Immature natural killer cell (primary cell): ENCODE measurements around the gene RPTN. TPM values are rescaled to one million over a fixed set of nuclear protein-coding genes. Genes with fewer than 3 reads are reported as not detected.
A peak's percentile ranks its signal among the peaks of the same experiment; 100 is the strongest.

Experiments used
- DNase-seq, 3 donors: peaks; one replicate each; pipeline ENCODE4 v3.0.0; 2022; ENCODE audit warnings: mixed read lengths in 1 of 3
- H3K27ac Mint-ChIP-seq, 6 donors: one replicate each; pipeline ENCODE4 v1.8.0; 2020; ENCODE audit warnings: mixed read lengths in 6 of 6, mild to moderate bottlenecking in 5 of 6, inconsistent platforms in 4 of 6, moderate library complexity in 3 of 6
- H3K27me3 Mint-ChIP-seq, 3 donors: one replicate each; pipeline ENCODE4 v1.8.0; 2020 to 2021; ENCODE audit warnings: low read depth in 3 of 3, mild to moderate bottlenecking in 3 of 3, mixed read lengths in 3 of 3, moderate library complexity in 3 of 3, inconsistent platforms in 1 of 3
- H3K36me3 Mint-ChIP-seq, 3 donors: one replicate each; pipeline ENCODE4 v1.8.0; 2020; ENCODE audit warnings: mixed read lengths in 3 of 3, inconsistent platforms in 2 of 3, mild to moderate bottlenecking in 2 of 3
- H3K4me1 Mint-ChIP-seq, 2 donors: one replicate each; pipeline ENCODE4 v1.8.0; 2020; ENCODE audit warnings: inconsistent platforms in 2 of 2, mild to moderate bottlenecking in 2 of 2, mixed read lengths in 2 of 2, moderate library complexity in 1 of 2
- H3K4me3 Mint-ChIP-seq, 5 donors: one replicate each; pipeline ENCODE4 v1.8.0; 2020; ENCODE audit warnings: mild to moderate bottlenecking in 5 of 5, mixed read lengths in 5 of 5, inconsistent platforms in 3 of 5, moderate library complexity in 3 of 5
- H3K9me3 Mint-ChIP-seq, 6 donors: one replicate each; pipeline ENCODE4 v1.8.0; 2020; ENCODE audit warnings: mild to moderate bottlenecking in 6 of 6, mixed read lengths in 6 of 6, inconsistent platforms in 4 of 6, moderate library complexity in 3 of 6
- polyA plus RNA-seq, 3 donors: library from polyadenylated mRNA; unstranded; fragments of 300-500 nt; fragmentation: Illumina TruSeq; gene quantifications; one replicate each; pipeline ENCODE4 v1.2.3, GENCODE V29; 2021

The RPTN gene
- polyA plus RNA-seq, 3 donors from 2014 or later: not detected

DNA sequence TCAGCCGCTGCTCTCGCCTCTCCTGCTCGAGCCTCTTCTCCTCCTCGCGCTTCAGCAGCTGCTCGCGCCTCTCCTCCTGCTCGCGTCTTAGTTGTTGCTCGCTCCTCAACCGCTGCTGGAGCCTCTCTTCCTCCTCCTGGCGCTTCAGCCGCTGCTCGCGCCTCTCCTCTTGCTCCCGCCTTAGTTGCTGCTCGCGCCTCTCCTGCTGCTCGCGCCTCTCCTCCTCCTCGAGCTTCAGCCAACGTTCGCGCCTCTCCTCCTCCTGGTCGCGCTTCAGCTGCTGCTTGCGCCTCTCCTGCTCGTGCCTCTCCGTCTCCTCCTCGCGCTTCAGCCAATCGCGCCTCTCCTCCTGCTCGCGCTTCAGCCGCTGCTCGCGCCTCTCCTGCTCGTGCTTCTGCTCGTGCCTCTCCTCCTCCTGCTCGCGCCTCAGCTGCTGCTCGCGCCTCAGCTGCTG is 47.5 kb downstream of the RPTN start:
- H3K4me1 Mint-ChIP-seq: peaks cover 0 to 2% of the 10 kb centered on the region in 2 donors
- H3K4me3 Mint-ChIP-seq: no peak overlapping the region
- no peak overlapping the region for H3K27ac Mint-ChIP-seq
- H3K9me3 Mint-ChIP-seq: peaks cover 0 to 2% (median 0%) of the 10 kb centered on the region in 6 donors
- peaks cover 0 to 4% (median 0%) of the 10 kb centered on the region in 3 donors for H3K36me3 Mint-ChIP-seq
- no peak for DNase-seq
- peaks cover 11 to 19% (median 17%) of the 10 kb centered on the region in 3 donors for H3K27me3 Mint-ChIP-seq

DNA sequence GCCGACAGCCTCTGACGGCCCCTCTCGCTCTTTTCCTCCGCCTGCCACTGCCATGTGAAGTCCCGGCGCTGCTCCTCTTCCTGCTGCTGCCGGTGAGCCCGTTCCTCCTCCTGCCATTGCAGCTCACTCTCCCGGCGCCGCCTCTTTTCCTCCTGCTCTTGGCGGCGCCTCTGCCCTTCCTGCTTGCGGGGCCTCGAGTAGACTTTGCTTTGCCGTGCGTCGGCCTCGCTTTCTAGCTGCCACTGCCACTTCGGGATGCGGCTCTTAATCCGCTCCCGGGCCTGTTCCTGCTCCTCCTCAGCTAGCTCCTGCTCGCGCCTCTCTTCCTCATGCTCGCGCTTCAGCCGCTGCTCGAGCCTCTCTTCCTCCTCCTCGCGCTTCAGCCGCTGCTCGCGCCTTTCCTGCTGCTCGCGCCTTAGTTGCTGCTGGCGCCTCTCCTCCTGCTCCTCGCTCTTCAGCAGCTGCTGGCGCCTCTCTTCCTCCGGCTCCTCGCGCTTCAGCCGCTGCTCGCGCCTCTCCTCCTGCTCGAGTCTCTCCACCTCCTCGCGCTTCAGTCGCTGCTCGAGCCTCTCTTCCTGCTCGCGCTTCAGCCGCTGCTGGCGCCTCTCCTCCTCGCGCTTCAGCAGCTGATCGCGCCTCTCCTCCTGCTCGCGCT is 48.0 kb downstream of the RPTN start:
- no peak for DNase-seq
- no peak overlapping the region for H3K4me3 Mint-ChIP-seq
- H3K36me3 Mint-ChIP-seq: peaks cover 0 to 4% (median 0%) of the 10 kb centered on the region in 3 donors
- peaks cover 11 to 22% (median 17%) of the 10 kb centered on the region in 3 donors for H3K27me3 Mint-ChIP-seq
- H3K27ac Mint-ChIP-seq: no peak overlapping the region
- peaks cover 0 to 2% (median 0%) of the 10 kb centered on the region in 6 donors for H3K9me3 Mint-ChIP-seq
- H3K4me1 Mint-ChIP-seq: peaks cover 0 to 2% of the 10 kb centered on the region in 2 donors

DNA sequence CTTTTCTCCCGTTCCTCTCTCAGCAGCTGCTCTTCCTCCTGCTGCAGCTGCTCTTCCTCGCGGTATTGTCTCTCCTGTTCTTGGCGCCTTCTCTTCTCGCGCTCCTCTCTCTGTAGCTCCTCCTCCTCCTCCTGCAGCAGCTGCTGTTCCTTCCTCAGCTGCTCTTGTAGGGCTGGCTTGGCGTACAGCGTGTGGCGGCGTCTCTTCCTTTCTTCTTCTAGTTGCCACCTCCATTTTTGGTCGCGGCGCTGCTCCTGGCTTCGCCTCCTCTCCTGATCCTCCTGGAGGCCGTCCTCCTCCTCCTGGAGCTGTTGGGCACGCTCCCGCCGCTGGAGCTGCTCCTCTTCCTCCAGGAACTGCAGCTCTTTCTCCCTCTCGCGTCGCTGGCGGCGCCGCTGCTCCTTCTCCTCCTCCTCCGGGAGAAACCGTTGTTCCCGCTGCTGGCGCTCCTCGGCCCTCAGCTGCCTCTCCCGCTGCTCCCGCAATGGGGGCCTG is 48.6 kb downstream of the RPTN start:
- H3K27ac Mint-ChIP-seq: no peak overlapping the region
- peaks cover 0 to 4% (median 0%) of the 10 kb centered on the region in 3 donors for H3K36me3 Mint-ChIP-seq
- peaks cover 0 to 2% of the 10 kb centered on the region in 2 donors for H3K4me1 Mint-ChIP-seq
- DNase-seq: no peak
- H3K4me3 Mint-ChIP-seq: no peak overlapping the region
- peaks cover 10 to 27% (median 17%) of the 10 kb centered on the region in 3 donors for H3K27me3 Mint-ChIP-seq
- H3K9me3 Mint-ChIP-seq: peaks cover 0 to 2% (median 0%) of the 10 kb centered on the region in 6 donors

DNA sequence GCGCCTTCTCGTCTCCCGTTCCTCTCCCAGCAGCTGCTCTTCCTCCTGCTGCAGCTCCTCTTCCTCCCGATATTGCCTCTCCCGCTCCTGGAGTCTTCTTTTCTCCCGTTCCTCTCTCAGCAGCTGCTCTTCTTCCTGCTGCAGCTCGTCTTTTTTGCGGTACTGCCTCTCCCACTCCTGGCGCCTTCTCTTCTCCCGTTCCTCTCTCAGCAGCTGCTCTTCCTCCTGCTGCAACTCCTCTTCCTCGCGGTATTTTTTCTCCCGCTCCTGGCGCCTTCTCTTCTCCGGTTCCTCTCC is 49.1 kb downstream of the RPTN start:
- H3K36me3 Mint-ChIP-seq: peaks cover 0 to 4% (median 0%) of the 10 kb centered on the region in 3 donors
- H3K27me3 Mint-ChIP-seq: peaks cover 8 to 29% (median 14%) of the 10 kb centered on the region in 3 donors
- no peak for DNase-seq
- H3K27ac Mint-ChIP-seq: no peak overlapping the region
- H3K4me1 Mint-ChIP-seq: peaks cover 0 to 2% of the 10 kb centered on the region in 2 donors
- peaks cover 0 to 2% (median 0%) of the 10 kb centered on the region in 6 donors for H3K9me3 Mint-ChIP-seq
- no peak overlapping the region for H3K4me3 Mint-ChIP-seq

- no peak for DNase-seq
- peaks cover 8 to 29% (median 12%) of the 10 kb centered on the region in 3 donors for H3K27me3 Mint-ChIP-seq
- H3K27ac Mint-ChIP-seq: no peak overlapping the region
- H3K4me3 Mint-ChIP-seq: no peak overlapping the region
- H3K36me3 Mint-ChIP-seq: peaks cover 0 to 4% (median 0%) of the 10 kb centered on the region in 3 donors
- peaks cover 0 to 2% of the 10 kb centered on the region in 2 donors for H3K4me1 Mint-ChIP-seq
- peaks cover 0 to 2% (median 0%) of the 10 kb centered on the region in 6 donors for H3K9me3 Mint-ChIP-seq
These were observed 49.6 kb downstream of the RPTN start for GRCh38 chr1:152109231-152109997.

DNA sequence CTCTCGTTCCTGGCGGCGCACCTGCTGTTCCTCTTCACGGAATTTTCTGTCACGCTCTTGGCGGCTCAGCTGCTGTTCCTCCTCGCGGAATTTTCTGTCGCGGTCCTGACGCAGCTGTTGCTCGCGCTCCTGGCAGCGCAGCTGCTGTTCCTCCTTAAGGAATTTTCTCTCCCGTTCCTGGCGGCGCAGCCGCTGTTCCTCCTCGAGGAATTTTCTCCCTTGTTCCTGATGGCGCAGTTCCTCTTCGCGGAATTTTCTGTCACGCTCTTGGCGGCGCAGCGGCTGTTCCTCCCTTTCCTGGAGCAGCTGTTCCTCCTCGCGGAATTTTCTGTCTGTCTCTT is 50.2 kb downstream of the RPTN start:
- H3K4me1 Mint-ChIP-seq: peaks cover 0 to 2% of the 10 kb centered on the region in 2 donors
- H3K27ac Mint-ChIP-seq: no peak overlapping the region
- H3K27me3 Mint-ChIP-seq: peaks cover 8 to 28% (median 11%) of the 10 kb centered on the region in 3 donors
- no peak overlapping the region for H3K4me3 Mint-ChIP-seq
- DNase-seq: no peak
- peaks cover 0 to 4% (median 0%) of the 10 kb centered on the region in 3 donors for H3K36me3 Mint-ChIP-seq
- peaks cover 0 to 2% (median 0%) of the 10 kb centered on the region in 6 donors for H3K9me3 Mint-ChIP-seq

DNA sequence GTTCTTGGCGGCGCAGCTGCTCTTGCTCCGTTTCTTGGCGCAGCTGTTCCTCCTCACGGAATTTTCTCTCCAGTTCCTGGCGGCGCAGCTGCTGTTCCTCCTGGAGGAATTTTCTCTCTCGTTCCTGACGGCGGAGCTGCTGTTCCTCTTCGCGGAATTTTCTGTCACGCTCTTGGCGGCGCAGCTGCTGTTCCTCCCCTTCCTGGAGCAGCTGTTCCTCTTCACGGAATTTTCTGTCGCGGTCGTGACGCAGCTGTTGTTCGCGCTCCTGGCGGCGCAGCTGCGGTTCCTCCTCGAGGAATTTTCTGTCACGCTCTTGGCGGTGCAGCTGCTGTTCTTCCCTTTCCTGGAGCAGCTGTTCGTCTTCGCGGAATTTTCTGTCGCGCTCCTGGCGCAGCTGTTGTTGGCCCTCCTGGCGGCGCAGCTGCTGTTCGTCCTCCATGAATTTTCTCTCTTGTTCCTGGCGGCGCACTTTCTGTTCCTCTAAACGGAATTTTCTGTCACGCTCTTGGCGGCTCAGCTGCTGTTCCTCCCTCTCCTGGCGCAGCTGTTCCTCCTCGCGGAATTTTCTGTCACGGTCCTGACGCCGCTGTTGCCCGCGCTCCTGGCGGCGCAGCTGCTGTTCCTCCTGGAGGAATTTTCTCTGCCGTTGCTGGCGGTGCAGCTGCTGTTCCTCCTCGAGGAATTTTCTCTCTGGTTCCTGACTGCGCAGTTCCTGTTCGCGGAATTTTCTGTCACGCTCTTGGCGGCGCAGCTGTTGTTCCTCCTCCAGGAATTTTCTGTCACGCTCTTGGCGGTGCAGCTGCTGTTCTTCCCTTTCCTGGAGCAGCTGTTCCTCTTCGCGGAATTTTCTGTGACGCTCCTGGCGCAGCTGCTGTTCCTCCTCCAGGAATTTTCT is 50.8 kb downstream of the RPTN start:
- no peak overlapping the region for H3K27ac Mint-ChIP-seq

DNA sequence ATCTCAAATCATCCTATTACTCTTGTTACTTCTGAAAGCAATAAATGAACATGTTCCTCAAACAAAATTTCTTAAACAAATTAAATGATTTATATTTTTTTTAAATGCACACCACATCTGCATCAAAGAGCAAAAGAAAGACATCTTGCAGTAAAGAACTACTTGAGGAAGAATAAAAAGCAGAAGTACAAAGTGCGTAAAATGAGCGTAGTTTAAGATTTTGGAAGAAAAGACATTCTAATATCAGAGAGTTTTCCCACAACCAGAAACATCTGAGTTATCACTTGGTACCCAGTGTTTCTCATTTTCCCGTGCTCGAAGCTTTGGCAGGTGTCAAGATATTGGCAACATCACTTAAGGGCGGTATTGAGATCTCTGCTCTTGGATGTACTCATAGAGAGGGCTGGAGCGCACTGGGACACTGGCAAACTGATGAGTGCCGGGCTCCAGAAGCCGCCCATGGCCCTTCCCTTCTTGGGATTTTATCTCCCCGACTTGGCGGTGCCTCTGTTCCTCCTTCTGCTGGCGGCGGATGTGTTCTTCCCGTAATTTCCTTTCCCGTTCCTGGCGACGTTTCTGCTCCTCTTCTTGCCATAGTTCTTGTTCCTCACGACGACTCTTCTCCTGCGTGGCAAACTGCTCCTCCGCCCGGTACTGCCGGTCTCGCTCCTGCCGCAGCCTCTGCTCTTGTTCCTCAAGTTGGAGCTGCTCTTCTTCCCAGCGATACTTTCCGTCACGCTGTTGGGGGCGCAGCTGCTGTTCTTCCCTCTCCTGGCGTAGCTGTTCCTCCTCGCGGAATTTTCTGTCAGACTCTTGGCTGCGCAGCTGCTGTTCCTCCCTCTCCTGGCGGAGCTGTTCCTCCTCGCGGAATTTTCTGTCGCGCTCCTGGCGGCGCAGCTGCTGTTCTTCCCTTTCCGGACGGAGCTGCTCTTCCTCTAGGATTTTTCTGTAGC is 51.7 kb downstream of the RPTN start:
- H3K4me3 Mint-ChIP-seq: peak overlapping the region in 1 of 5 donors; percentile 17
- no peak for DNase-seq
- H3K9me3 Mint-ChIP-seq: peaks cover 0 to 2% (median 0%) of the 10 kb centered on the region in 6 donors
- H3K36me3 Mint-ChIP-seq: peaks cover 0 to 4% (median 0%) of the 10 kb centered on the region in 3 donors
- peaks cover 8 to 28% (median 10%) of the 10 kb centered on the region in 3 donors for H3K27me3 Mint-ChIP-seq
- peaks cover 0 to 2% of the 10 kb centered on the region in 2 donors for H3K4me1 Mint-ChIP-seq
- H3K27ac Mint-ChIP-seq: peak overlapping the region in 1 of 6 donors; percentile 17

More for the DNA sequence above, 50.8 kb downstream of the RPTN start:
- H3K4me1 Mint-ChIP-seq: peaks cover 0 to 2% of the 10 kb centered on the region in 2 donors
- no peak for DNase-seq
- H3K4me3 Mint-ChIP-seq: peak overlapping the region in 1 of 5 donors; percentile 52
- H3K36me3 Mint-ChIP-seq: peaks cover 0 to 4% (median 0%) of the 10 kb centered on the region in 3 donors
- H3K27me3 Mint-ChIP-seq: peaks cover 8 to 28% (median 11%) of the 10 kb centered on the region in 3 donors
- H3K9me3 Mint-ChIP-seq: peaks cover 0 to 2% (median 0%) of the 10 kb centered on the region in 6 donors

DNA sequence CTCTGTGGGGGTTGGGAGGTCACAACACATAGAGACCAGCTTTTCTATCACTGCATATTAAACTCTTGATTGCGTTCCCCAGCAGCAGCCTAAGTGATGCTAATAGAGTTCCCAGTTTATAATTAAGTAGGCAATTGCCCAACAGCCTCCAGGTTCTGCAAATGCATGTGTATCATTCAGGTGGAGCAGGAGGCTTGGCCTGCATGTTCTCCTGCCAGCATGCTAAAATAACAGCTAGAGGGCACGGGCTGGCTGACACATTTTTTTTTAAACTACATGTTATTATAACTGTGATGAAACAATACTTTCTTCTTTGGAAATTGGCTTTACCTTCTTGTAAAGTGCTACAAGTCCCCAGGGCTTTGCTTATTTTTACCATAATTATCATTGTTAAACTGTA is 54.2 kb downstream of the RPTN start:
- H3K4me1 Mint-ChIP-seq: peaks cover 0 to 2% of the 10 kb centered on the region in 2 donors
- H3K36me3 Mint-ChIP-seq: peaks cover 0 to 4% (median 0%) of the 10 kb centered on the region in 3 donors
- peaks cover 0 to 4% (median 0%) of the 10 kb centered on the region in 6 donors for H3K9me3 Mint-ChIP-seq
- no peak for DNase-seq
- H3K27me3 Mint-ChIP-seq: peaks cover 12 to 38% (median 17%) of the 10 kb centered on the region in 3 donors
- H3K27ac Mint-ChIP-seq: no peak overlapping the region
- no peak overlapping the region for H3K4me3 Mint-ChIP-seq

Other genes with a start within 250 kb of the RPTN start
- 10 to 100 TPM; 29.9 to 38.1 (median 36.7) TPM for gene THEM4, start 249.7 kb downstream of the RPTN start, polyA plus RNA-seq
- gene S100A10, start 165.4 kb downstream of the RPTN start, polyA plus RNA-seq: 100 to 1,000 TPM; 445 to 680 (median 567) TPM
- 100 to 1,000 TPM; 331 to 469 (median 429) TPM for gene S100A11, start 122.2 kb downstream of the RPTN start, polyA plus RNA-seq
- not detected for gene TCHHL1, start 70.2 kb downstream of the RPTN start, polyA plus RNA-seq
- not detected for gene TCHH, start 43.8 kb downstream of the RPTN start, polyA plus RNA-seq
- not detected for gene HRNR, start 65.0 kb upstream of the RPTN start, polyA plus RNA-seq
- under 1 TPM in 1 of 3 donors, not detected in 2; 0.03 TPM for gene FLG, start 166.0 kb upstream of the RPTN start, polyA plus RNA-seq
- not detected for gene FLG2, start 200.8 kb upstream of the RPTN start, polyA plus RNA-seq